Gastrocnemius medialis (tissue), 4 donors: Measurements from ENCODE around the gene AK3. TPM values are rescaled to one million over a fixed set of nuclear protein-coding genes. Genes with fewer than 3 reads are reported as not detected.

Experiments used
- ATAC-seq, 2 donors: fragments of 150-250 bp; one replicate each; pipeline ENCODE4 v1.9.1; 2016
- DNase-seq, 2 donors: peaks; one replicate each; pipeline ENCODE4 v3.0.0-alpha.2; 2019
- H3K27ac ChIP-seq, 4 donors: fragments of 200-600 bp; sonication (generic); 1 replicate in 1 of 4; 2 replicates in 3 of 4; pipeline ENCODE4 v1.5.1; 2016 to 2018; ENCODE audit warnings: mild to moderate bottlenecking in 2 of 4, moderate library complexity in 1 of 4
- H3K27me3 ChIP-seq, 3 donors: fragments of 200-600 bp; sonication (generic) in 2 of 3; 1 replicate in 1 of 3; 2 replicates in 2 of 3; pipeline versions ENCODE4 v1.5.1 to v1.6.0; 2016 to 2019; ENCODE audit warnings: mild to moderate bottlenecking in 1 of 3, moderate library complexity in 1 of 3
- H3K36me3 ChIP-seq, 2 donors: fragments of 200-600 bp; sonication (generic) in 1 of 2; one replicate each; pipeline ENCODE4 v1.5.1; 2017 to 2018
- H3K4me1 ChIP-seq, 2 donors: fragments of 200-600 bp; sonication (generic) in 1 of 2; one replicate each; pipeline ENCODE4 v1.5.1; 2016 to 2017; ENCODE audit warnings: mild to moderate bottlenecking in 2 of 2
- H3K4me3 ChIP-seq, 4 donors: fragments of 200-600 bp; sonication (generic) in 3 of 4; 1 replicate in 1 of 4; 2 replicates in 3 of 4; pipeline ENCODE4 v1.5.1; 2016 to 2019; ENCODE audit warnings: mild to moderate bottlenecking in 2 of 4
- H3K9me3 ChIP-seq, 3 donors: fragments of 200-600 bp; sonication (generic) in 2 of 3; 1 replicate in 1 of 3; 2 replicates in 2 of 3; pipeline ENCODE4 v1.5.1; 2016 to 2019
- POLR2A ChIP-seq, 2 donors: fragments of 450-650 bp; IDR thresholded peaks; one replicate each; pipeline ENCODE4 v1.6.1; 2017; ENCODE audit warnings: antibody characterized with exemption in 2 of 2, mild to moderate bottlenecking in 2 of 2, moderate library complexity in 2 of 2
- in situ Hi-C, 4 donors: fragments of 200-750 bp; cut with MboI; loops; one replicate each; pipeline versions ENCODE4 v1.15.0 to v1.8.0; 2017; ENCODE audit warnings: low sequenced_read_pairs in 4 of 4
- intact Hi-C: fragments of 100-400 bp; cut with DNase I; formaldehyde crosslinking; loops from one replicate; pipeline ENCODE4 v1.15.1; 2023; ENCODE audit warnings: low total_unique reads
- total RNA-seq, 4 donors: library from RNA; depleted of rRNA; stranded (reverse); fragments of >200 nt; gene quantifications; one replicate each; pipeline versions ENCODE4 v1.1.0 to v1.2.3, GENCODE V29; 2016
- TF ChIP-seq, protein P1 (sequence below), 5 experiments: fragments of 450-650 bp in 3 of 5; fragments of 200-600 bp in 2 of 5; sonication (generic) in 2 of 5; IDR thresholded peaks in 4 of 5; conservative IDR thresholded peaks in 1 of 5; 1 replicate in 4 of 5; 2 replicates in 1 of 5; pipeline ENCODE4 v1.5.1; 2016 to 2019; ENCODE audit warnings: antibody characterized with exemption in 5 of 5, mild to moderate bottlenecking in 3 of 5, moderate library complexity in 3 of 5

The AK3 gene
- total RNA-seq, 4 donors from 2014 or later, result 163 to 270 (median 188) TPM

DNA sequence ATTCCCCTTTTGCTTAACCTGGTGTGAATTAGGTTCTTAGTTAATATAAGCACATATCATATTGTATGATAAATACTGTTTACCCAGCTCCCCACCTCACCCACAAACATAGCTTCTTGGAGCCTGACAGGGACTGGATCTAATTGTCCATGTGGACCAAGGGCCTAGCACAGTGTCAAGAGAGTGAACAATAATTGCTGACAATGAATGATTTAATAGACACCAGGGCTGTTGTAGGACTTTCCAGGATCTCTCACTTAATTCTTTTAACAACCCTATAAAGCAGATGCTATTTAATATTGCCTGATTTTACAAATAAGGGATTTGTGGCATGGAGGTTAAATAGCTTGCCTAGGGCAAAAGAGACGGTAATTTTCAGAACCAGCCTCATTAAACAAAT is 24.8 kb downstream of the AK3 start:
- H3K4me1 ChIP-seq, result peaks cover 14 to 18% of the 10 kb centered on the region in 2 donors
- no peak overlapping the region for H3K27ac ChIP-seq
- TF ChIP-seq POLR2A (IDR thresholded peaks at IDR 0.05), result no peak
- TF ChIP-seq, protein P1, sequence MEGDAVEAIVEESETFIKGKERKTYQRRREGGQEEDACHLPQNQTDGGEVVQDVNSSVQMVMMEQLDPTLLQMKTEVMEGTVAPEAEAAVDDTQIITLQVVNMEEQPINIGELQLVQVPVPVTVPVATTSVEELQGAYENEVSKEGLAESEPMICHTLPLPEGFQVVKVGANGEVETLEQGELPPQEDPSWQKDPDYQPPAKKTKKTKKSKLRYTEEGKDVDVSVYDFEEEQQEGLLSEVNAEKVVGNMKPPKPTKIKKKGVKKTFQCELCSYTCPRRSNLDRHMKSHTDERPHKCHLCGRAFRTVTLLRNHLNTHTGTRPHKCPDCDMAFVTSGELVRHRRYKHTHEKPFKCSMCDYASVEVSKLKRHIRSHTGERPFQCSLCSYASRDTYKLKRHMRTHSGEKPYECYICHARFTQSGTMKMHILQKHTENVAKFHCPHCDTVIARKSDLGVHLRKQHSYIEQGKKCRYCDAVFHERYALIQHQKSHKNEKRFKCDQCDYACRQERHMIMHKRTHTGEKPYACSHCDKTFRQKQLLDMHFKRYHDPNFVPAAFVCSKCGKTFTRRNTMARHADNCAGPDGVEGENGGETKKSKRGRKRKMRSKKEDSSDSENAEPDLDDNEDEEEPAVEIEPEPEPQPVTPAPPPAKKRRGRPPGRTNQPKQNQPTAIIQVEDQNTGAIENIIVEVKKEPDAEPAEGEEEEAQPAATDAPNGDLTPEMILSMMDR (IDR thresholded peaks at IDR 0.05 in 4 of 5, conservative IDR thresholded peaks at IDR 0.05 in 1 of 5), result no peak
- H3K4me3 ChIP-seq, result no peak overlapping the region
- H3K9me3 ChIP-seq, result no peaks in the 10 kb centered on the region
- peaks cover 0 to 52% of the 10 kb centered on the region in 2 donors for H3K36me3 ChIP-seq
- DNase-seq, result no peak
- no peak for ATAC-seq
- intact Hi-C loops (no loop called here), in situ Hi-C loops (loop anchor here in 1 of 4 donors (25.0 kb wide), 1 partner anchor 96 kb away; no protein-coding TSS in a partner anchor)
- no peaks in the 10 kb centered on the region for H3K27me3 ChIP-seq

DNA sequence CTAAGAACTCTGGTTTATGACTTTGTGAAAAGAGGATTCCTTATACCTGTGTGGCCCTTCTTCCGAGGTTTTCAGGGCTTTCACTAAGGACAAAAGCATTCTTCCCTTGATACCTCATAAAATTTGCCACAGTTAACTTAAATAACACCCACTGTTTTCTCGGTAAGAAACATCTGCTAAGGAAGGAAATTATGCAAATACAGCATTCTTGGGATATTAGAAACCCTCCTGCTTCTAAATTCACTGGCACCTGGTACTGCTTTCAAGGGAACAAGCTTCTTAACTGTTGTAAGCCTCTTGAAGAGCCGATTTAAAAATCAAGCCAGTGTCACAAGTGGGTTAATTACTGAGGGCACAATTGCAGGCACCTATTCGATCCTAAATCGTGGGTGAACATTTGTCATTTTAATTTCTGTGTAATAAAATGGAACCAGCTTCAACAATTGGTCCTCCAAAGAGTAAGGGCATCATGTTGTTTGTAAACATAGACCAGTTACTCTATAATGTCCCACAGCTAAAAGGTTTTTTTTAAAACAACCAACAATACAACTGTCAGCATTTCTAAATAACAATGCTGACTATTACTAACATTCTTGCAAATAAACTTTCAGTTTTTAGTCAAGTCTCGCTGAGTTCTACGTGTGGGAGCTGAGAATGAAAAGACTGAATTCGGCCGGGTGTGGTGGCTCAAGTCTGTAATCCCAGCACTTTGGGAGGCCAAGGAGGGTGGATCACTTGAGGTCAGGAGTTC is 26.6 kb downstream of the AK3 start:
- no peak overlapping the region for H3K4me3 ChIP-seq
- in situ Hi-C loops, result loop anchor here in 1 of 4 donors (25.0 kb wide), 1 partner anchor 98 kb away; no protein-coding TSS in a partner anchor
- no peak for ATAC-seq

DNA sequence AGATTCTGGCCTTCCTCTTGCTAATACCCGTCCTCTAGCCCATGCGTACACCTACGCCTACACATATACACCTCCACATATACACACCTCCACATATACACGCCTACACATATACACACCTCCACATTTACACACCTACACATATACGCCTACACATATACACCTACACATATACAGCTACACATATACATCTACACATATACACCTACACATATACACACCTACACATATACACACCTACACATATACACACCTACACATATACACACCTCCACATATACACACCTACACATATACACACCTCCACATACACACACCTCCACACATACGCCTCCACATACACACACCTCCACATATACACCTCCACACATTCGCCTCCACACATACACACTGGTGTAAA is 27.2 kb downstream of the AK3 start:
- H3K9me3 ChIP-seq, result no peaks in the 10 kb centered on the region
- intact Hi-C loops, result no loop called here
- H3K36me3 ChIP-seq, result peaks cover 0 to 35% of the 10 kb centered on the region in 2 donors
- TF ChIP-seq, protein P1 (IDR thresholded peaks at IDR 0.05 in 4 of 5, conservative IDR thresholded peaks at IDR 0.05 in 1 of 5), result no peak
- no peak for TF ChIP-seq POLR2A (IDR thresholded peaks at IDR 0.05)
- H3K27me3 ChIP-seq, result no peaks in the 10 kb centered on the region
- ATAC-seq, result no peak
- no peak for DNase-seq
- no peak overlapping the region for H3K27ac ChIP-seq
- in situ Hi-C loops, result loop anchor here in 1 of 4 donors (25.0 kb wide), 1 partner anchor 98 kb away; no protein-coding TSS in a partner anchor
- H3K4me1 ChIP-seq, result peaks cover 14 to 17% of the 10 kb centered on the region in 2 donors
- no peak overlapping the region for H3K4me3 ChIP-seq

More for the DNA sequence above, 26.6 kb downstream of the AK3 start:
- peaks cover 14 to 18% of the 10 kb centered on the region in 2 donors for H3K4me1 ChIP-seq
- no peaks in the 10 kb centered on the region for H3K27me3 ChIP-seq
- intact Hi-C loops, result no loop called here
- TF ChIP-seq, protein P1 (IDR thresholded peaks at IDR 0.05 in 4 of 5, conservative IDR thresholded peaks at IDR 0.05 in 1 of 5), result no peak
- TF ChIP-seq POLR2A (IDR thresholded peaks at IDR 0.05), result no peak
- DNase-seq, result no peak
- H3K27ac ChIP-seq, result no peak overlapping the region
- no peaks in the 10 kb centered on the region for H3K9me3 ChIP-seq
- peaks cover 0 to 41% of the 10 kb centered on the region in 2 donors for H3K36me3 ChIP-seq

GRCh38 chr9:4709380-4709779 is 31.6 kb downstream of the AK3 start:
- ATAC-seq, result no peak
- in situ Hi-C loops (loop anchor here in 1 of 4 donors (25.0 kb wide), 1 partner anchor 103 kb away; no protein-coding TSS in a partner anchor), intact Hi-C loops (no loop called here)
- Histone ChIP-seq H3K27ac (no peak overlapping the region), H3K4me1 (peaks cover 6 to 15% of the 10 kb centered on the region in 2 donors), H3K9me3 (no peaks in the 10 kb centered on the region), H3K4me3 (no peak overlapping the region), H3K36me3 (peaks cover 5 to 31% of the 10 kb centered on the region in 2 donors), H3K27me3 (no peaks in the 10 kb centered on the region)
- TF ChIP-seq, protein P1 (IDR thresholded peaks at IDR 0.05 in 4 of 5, conservative IDR thresholded peaks at IDR 0.05 in 1 of 5), result no peak
- DNase-seq, result no peak
